ENCODE data around the gene NOP56. TPM values are rescaled to one million over a fixed set of nuclear protein-coding genes. Genes with fewer than 3 reads are reported as not detected.

The NOP56 gene
- total and polyA plus RNA-seq, 2 of the 8 experiments (the other 6 are each of a cell fraction or from before 2014, with no cell fraction given): 391 to 677 TPM

GRCh38 chr20:2658414-2659354 lies 6.3 kb downstream of the NOP56 start:
- H3K27me3 ChIP-seq (replicated peaks in 1 of 4; ENCODE audit: control insufficient read depth in 3 of 4, extremely low read depth in 1 of 4, insufficient read depth in 3 of 4, low read length in 3 of 4): no peaks in the 10 kb centered on the region
- H3K79me2 ChIP-seq (ENCODE audit: control insufficient read depth in 1 of 2, insufficient read depth in 2 of 2, low read length in 2 of 2): peaks cover 9 to 29% of the 10 kb centered on the region in 2 experiments
- ChIA-PET CTCF (ENCODE audit: partially characterized antibody) (interaction anchor here (1.0 to 1.3 kb wide), 2 partner anchors 12 to 186 kb away, joined by 3 to 5 read pairs; no protein-coding TSS in a partner anchor), POLR2A (ENCODE audit: partially characterized antibody) (interaction anchor here (0.8 to 28.5 kb wide), 9 partner anchors 10 to 196 kb away, joined by 3 to 463 read pairs (median 5); partner anchors contain the start of gene NOP56)
- no peak overlapping the region for H2BK15ac ChIP-seq (ENCODE audit: low read length)
- no peak overlapping the region for H2BK5ac ChIP-seq (ENCODE audit: low read depth, low read length)
- no peak overlapping the region for H4K5ac ChIP-seq (ENCODE audit: insufficient read length, low read depth, low read length)
- H3K27ac ChIP-seq (ENCODE audit: low read depth, low read length): no peak overlapping the region
- H3K36me3 ChIP-seq (ENCODE audit: control insufficient read depth in 2 of 4, insufficient read depth in 4 of 4, low read length in 3 of 4): peaks cover 39 to 84% (median 67%) of the 10 kb centered on the region in 4 experiments
- no peak for FAIRE-seq
- no peak overlapping the region for H2BK12ac ChIP-seq (ENCODE audit: low read depth, low read length)
- H3K14ac ChIP-seq (ENCODE audit: insufficient read length): no peak overlapping the region
- no peak overlapping the region for H3K4me3 ChIP-seq (ENCODE audit: extremely low read depth in 1 of 4, insufficient read depth in 2 of 4, low read depth in 3 of 4, low read length in 4 of 4)
- no peak overlapping the region for H3K56ac ChIP-seq (replicated peaks; ENCODE audit: insufficient read length, low read depth, low read length)
- H2BK20ac ChIP-seq (ENCODE audit: low read length): no peak overlapping the region
- no peak overlapping the region for H2BK120ac ChIP-seq (replicated peaks; ENCODE audit: low read depth, low read length)
- H3K4ac ChIP-seq (replicated peaks; ENCODE audit: insufficient read length, low read depth, low read length): no peak overlapping the region
- no peak overlapping the region for H2AK5ac ChIP-seq (ENCODE audit: low read depth, low read length)
- H3K79me1 ChIP-seq (ENCODE audit: low read depth, low read length): peaks cover 9% of the 10 kb centered on the region
- 76% methylated on average over 13 of the region's 13 CpGs; no CpG with 5 or more reads in 1 of the 2 experiments for WGBS, 2 experiments (ENCODE audit: extremely low coverage in 1 of 2, insufficient coverage in 1 of 2, insufficient read length in 1 of 2, insufficient replicate concordance in 2 of 2, low coverage in 1 of 2, low lambda C conversion rate in 2 of 2, missing lambda C conversion rate in 1 of 2)
- H3K9ac ChIP-seq (replicated peaks in 1 of 4; ENCODE audit: extremely low read depth in 1 of 4, low read depth in 3 of 4, low read length in 3 of 4): no peak overlapping the region
- DNase-seq (ENCODE audit: low read depth in 1 of 2, low spot score in 2 of 2): peak in 1 of 2 experiments; percentile 52
- H3K4me1 ChIP-seq (replicated peaks in 1 of 4; ENCODE audit: control insufficient read depth in 3 of 4, insufficient read depth in 4 of 4, low read length in 3 of 4): peaks cover 0 to 9% (median 3%) of the 10 kb centered on the region in 4 experiments; a peak in 6 of 7 replicates
- H3K4me2 ChIP-seq (ENCODE audit: insufficient read depth in 1 of 2, low read depth in 2 of 2, low read length in 2 of 2): no peak overlapping the region
- no peak overlapping the region for H2AFZ ChIP-seq (ENCODE audit: low read length)
- no peak overlapping the region for H3K23ac ChIP-seq (ENCODE audit: insufficient read length)
- H4K91ac ChIP-seq (replicated peaks; ENCODE audit: insufficient read length, low read length): no peak overlapping the region
- no peak overlapping the region for H3K18ac ChIP-seq (ENCODE audit: extremely low read depth, low read length)
- H3K23me2 ChIP-seq (ENCODE audit: low read depth, low read length): peaks cover 8% of the 10 kb centered on the region; the same call in 1 of the 2 replicates
- H4K20me1 ChIP-seq (replicated peaks in 1 of 2; ENCODE audit: control insufficient read depth in 1 of 2, insufficient read depth in 2 of 2, low read length in 2 of 2): peaks cover 34 to 43% of the 10 kb centered on the region in 2 experiments
- peak overlapping the region; percentile 36; the same call in 1 of the 2 replicates for H4K8ac ChIP-seq (ENCODE audit: extremely low read depth, insufficient read depth, low read length)
- H3K9me3 ChIP-seq (ENCODE audit: insufficient read depth in 2 of 2, low read depth in 1 of 2, low read length in 1 of 2): no peaks in the 10 kb centered on the region
- TF ChIP-seq, protein P1, sequence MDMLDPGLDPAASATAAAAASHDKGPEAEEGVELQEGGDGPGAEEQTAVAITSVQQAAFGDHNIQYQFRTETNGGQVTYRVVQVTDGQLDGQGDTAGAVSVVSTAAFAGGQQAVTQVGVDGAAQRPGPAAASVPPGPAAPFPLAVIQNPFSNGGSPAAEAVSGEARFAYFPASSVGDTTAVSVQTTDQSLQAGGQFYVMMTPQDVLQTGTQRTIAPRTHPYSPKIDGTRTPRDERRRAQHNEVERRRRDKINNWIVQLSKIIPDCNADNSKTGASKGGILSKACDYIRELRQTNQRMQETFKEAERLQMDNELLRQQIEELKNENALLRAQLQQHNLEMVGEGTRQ (IDR thresholded peaks at IDR 0.05; ENCODE audit: low read length): no peak
- TF ChIP-seq CHD1 (IDR thresholded peaks at IDR 0.05; ENCODE audit: low read depth, low read length): no peak
- TF ChIP-seq SRF (IDR thresholded peaks at IDR 0.05; ENCODE audit: low read depth, low read length): no peak
- no peak for TF ChIP-seq KDM4A (IDR thresholded peaks at IDR 0.05; ENCODE audit: low read depth, low read length, severe bottlenecking)
- TF ChIP-seq SAP30 (IDR thresholded peaks at IDR 0.05; ENCODE audit: insufficient read depth, insufficient replicate concordance, low read length): no peak
- TF ChIP-seq TCF12 (IDR thresholded peaks at IDR 0.05; ENCODE audit: low read depth, low read length): no peak
- TF ChIP-seq TBP (IDR thresholded peaks at IDR 0.05; ENCODE audit: low read depth, low read length): no peak
- TF ChIP-seq SIRT6 (IDR thresholded peaks at IDR 0.05; ENCODE audit: low read length): no peak
- peak; percentile 31 for TF ChIP-seq TAF7 (optimal IDR thresholded peaks at IDR 0.05; ENCODE audit: borderline replicate concordance, low read depth, low read length)
- no peak for TF ChIP-seq PHF8 (conservative IDR thresholded peaks at IDR 0.05; ENCODE audit: low read depth, low read length)
